GM18508 (cell line): Measurements from ENCODE around the gene GPC1.

Source experiments
- ATAC-seq: cut with Tn5 transposase; IDR thresholded peaks from one replicate; pipeline ENCODE4 v1.9.1; 2021; ENCODE audit warnings: moderate number of reproducible peaks; ENCODE audit not compliant: insufficient read depth, unreplicated experiment

GPC1 gene

GRCh38 chr2:240463866-240464481 is 28.5 kb downstream of the GPC1 start:
- no peak for ATAC-seq

- no peak for ATAC-seq
Measured at GRCh38 chr2:240464514-240465241, 29.2 kb downstream of the GPC1 start.

GRCh38 chr2:240465268-240465764 is 29.9 kb downstream of the GPC1 start:
- no peak for ATAC-seq

- no peak for ATAC-seq
Measured at GRCh38 chr2:240465765-240466578, 30.5 kb downstream of the GPC1 start.

GRCh38 chr2:240466579-240467148 is 31.2 kb downstream of the GPC1 start:
- no peak for ATAC-seq

GRCh38 chr2:240467149-240467642 is 31.7 kb downstream of the GPC1 start:
- no peak for ATAC-seq

DNA sequence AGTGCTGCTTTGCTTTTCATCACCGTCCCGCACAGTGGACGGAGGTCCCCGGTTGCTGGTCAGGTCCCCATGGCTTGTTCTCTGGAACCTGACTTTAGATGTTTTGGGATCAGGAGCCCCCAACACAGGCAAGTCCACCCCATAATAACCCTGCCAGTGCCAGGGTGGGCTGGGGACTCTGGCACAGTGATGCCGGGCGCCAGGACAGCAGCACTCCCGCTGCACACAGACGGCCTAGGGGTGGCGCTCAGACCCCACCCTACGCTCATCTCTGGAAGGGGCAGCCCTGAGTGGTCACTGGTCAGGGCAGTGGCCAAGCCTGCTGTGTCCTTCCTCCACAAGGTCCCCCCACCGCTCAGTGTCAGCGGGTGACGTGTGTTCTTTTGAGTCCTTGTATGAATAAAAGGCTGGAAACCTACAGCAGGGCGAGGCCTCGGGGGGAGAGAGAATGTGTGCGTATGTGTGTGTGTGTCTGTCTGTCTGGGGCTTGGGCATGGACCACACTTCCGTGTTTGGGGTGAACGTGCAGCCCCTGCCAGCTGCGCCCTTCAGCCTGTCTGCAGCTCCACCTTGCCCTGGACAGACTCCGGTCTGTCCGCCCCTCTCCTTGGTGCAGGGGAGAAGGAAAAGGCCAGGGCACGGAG is 32.3 kb downstream of the GPC1 start:
- ATAC-seq, result no peak

DNA sequence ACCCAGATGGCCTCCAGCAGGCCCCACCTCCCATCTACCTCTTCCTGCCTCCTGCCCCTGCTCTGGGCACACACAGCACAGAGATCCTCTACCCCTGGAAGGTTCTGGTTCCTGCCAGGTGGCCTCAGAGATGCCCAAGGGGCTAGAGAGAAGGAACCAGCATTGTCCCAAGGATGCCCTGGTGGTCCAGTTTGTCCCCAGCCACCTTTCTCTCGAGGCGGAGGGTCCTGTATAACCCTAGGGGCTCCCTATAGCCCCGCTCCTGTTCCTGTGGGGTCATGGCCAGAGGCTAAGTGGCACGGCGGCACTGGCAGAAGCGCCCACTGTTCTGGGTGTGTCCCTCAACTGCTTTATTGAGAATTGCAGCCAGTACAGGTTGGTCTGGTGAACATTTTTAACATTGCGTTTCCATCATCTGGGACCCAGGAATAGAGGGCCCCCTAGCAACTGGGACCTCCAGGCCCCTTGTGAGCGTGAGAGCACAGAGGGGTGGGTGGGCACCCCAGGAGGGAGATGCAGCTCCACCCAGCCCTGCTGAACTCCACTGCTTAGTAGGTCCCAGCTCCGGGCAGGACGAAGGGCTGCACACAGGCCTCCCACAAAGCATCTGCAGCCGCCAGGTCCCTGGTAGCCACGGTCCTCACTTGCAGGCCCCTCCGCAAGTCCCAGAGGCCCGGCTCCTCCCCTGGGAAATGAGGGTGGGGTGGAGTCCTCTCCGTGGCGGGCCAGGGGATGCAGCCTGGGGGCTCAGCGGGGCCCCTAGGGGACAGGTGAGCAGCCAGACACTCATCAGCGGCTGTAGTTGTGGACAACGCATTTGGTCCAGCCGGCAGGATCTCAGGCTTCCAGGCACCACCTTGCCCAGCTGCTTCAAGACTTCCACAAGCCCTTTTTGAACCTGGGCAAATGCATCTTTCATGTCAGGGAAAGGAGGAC is 33.1 kb downstream of the GPC1 start:
- ATAC-seq, result no peak

DNA sequence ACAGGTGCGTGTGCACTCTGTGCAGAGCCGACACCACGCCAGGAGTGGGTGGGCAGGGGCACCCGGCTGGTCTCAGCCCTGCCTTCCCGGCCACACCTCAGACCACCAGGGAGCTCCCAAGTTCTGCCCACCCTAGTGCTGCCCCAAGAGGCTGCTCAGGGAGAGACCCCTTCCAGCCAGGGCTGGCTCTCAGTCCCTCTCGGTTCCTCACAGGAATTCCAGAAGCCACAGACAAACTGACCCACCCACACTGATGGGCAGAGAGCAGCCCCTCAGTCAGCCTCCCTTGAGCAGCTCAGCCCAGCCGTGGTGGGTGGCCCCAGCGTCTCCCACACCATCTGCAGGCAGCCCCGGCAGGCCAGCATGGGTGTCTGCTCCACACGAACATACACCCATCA is 33.8 kb downstream of the GPC1 start:
- no peak for ATAC-seq

DNA sequence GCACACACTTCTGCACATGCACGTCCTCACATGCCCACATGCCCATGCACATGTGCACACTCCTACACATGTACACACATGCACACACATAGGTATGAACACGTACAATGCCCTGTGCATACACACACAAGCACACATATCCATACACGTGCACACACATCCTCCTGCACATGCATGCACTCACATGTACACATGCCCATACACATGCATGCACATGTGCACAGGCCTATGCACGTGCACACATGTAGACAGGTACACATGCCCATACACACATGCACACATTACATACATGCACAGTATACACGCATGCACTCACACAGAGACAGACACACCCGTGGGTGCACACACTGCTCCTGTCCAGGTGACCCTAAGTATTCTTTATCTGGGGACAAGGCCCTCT is 34.3 kb downstream of the GPC1 start:
- no peak for ATAC-seq

- no peak for ATAC-seq
Measured at GRCh38 chr2:240472078-240472790, 36.8 kb downstream of the GPC1 start.

DNA sequence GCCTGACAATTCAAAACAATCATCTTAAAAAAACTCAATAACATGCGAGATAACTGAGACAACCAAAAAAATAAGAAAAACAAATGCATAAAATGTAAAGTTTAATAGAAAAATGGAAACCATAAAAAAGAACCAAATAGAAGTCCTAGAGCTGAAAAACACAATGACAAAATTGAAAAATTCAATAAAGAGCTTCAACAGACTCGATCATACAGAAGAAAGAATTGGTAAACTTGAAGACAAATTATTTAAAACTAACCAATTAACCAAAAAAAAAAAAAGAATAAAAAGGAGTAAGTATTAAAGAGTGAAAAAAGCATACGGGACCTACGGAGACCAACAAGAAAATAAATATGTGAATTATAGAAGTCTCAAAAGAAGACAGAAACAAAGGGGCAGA is 37.7 kb downstream of the GPC1 start:
- no peak for ATAC-seq

GRCh38 chr2:240477916-240478315 is 42.5 kb downstream of the GPC1 start:
- ATAC-seq, result no peak

DNA sequence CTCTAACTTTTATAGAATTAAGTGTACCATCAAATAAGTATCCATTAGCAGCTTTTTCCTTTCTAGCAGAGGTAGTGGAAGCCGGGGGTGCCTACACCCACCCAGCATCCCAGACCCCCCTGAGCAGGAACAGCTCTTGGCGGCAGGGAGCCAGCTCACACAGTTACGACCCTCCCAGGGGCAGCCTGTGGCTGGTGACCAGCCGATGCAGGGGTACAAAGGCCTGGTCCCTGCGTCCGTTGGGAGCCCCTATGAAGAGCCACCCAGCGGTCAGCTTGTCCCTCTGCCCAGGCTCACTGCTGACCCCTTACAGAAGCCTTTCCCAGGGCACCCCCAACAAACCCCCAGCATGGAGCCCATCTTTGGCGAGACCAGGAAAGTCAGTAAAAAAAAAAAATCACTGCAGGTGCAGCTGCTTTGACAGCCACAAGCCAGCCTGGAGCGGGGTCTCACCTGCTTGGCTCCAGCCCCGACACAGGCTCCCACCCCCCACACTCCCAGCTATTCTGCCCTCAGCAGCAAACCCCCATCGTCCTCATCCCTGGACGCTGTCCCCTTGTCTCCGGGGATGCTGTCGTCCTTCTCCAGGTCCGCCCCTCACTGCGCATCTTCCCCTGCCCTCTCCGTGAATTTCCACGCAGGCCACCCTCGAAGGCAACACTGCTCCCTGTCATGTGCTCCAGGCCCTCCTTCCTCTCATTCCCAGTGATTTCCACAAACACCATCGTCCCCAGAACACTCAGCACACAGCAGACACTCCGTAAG is 43.1 kb downstream of the GPC1 start:
- ATAC-seq, result no peak

GRCh38 chr2:240479111-240479501 is 43.6 kb downstream of the GPC1 start:
- ATAC-seq, result no peak

- ATAC-seq, result no peak
Measured at GRCh38 chr2:240480834-240481623, 45.6 kb downstream of the GPC1 start.

- ATAC-seq, result no peak
Measured at GRCh38 chr2:240481720-240482119, 46.3 kb downstream of the GPC1 start.
